Activated CD4-positive, alpha-beta T cell treated with anti-CD3 and anti-CD28 coated beads for 4 hours (primary cell): ENCODE data around the gene TMEM25.
A peak's percentile ranks its signal among the peaks of the same experiment; 100 is the strongest.
"Not testable (repeated sequence)": the region's sequence is repeated elsewhere in the genome, so short reads cannot be mapped to it uniquely, and the experiment has no call there.

Experiments used
- DNase-seq, 2 donors: peaks; one replicate each; pipeline ENCODE4 v3.0.0-alpha.2; 2020

Gene TMEM25

GRCh38 chr11:118532852-118533768 lies 2.1 kb downstream of the TMEM25 start:
- DNase-seq: no peak

GRCh38 chr11:118533769-118534729 lies 3.1 kb downstream of the TMEM25 start:
- no peak for DNase-seq

- DNase-seq: no peak
These were observed 4.3 kb downstream of the TMEM25 start for GRCh38 chr11:118535261-118535660.

GRCh38 chr11:118536726-118537125 lies 5.7 kb downstream of the TMEM25 start:
- no peak for DNase-seq

GRCh38 chr11:118537409-118537980 lies 6.5 kb downstream of the TMEM25 start:
- DNase-seq: no peak

GRCh38 chr11:118544010-118544646 lies 13.1 kb downstream of the TMEM25 start:
- DNase-seq: no peak

- DNase-seq: no peak
These were observed 13.6 kb downstream of the TMEM25 start for GRCh38 chr11:118544647-118545010.

GRCh38 chr11:118545533-118545932 lies 14.5 kb downstream of the TMEM25 start:
- no peak for DNase-seq

- no peak for DNase-seq
These were observed 16.1 kb downstream of the TMEM25 start for GRCh38 chr11:118547132-118547531.

- no peak for DNase-seq
These were observed 21.3 kb downstream of the TMEM25 start for GRCh38 chr11:118552341-118552740.

GRCh38 chr11:118560806-118561205 lies 29.8 kb downstream of the TMEM25 start:
- DNase-seq: no peak

- DNase-seq: no peak
These were observed 34.1 kb downstream of the TMEM25 start for GRCh38 chr11:118565051-118565450.

GRCh38 chr11:118569670-118570069 lies 38.7 kb downstream of the TMEM25 start:
- DNase-seq: no peak

GRCh38 chr11:118570787-118571186 lies 39.8 kb downstream of the TMEM25 start:
- DNase-seq: no peak

GRCh38 chr11:118571701-118572060 lies 40.7 kb downstream of the TMEM25 start:
- DNase-seq: not testable (repeated sequence)

- peak; percentile 71 to 79 for DNase-seq
These were observed 41.3 kb downstream of the TMEM25 start, which contains the start of gene ARCN1 for GRCh38 chr11:118572061-118572980. TSS of gene ARCN1 (plus strand) at chr11:118572409. CDS start at chr11:118572548, 139 bp downstream.

- DNase-seq: peak; percentile 15 to 26
These were observed 42.1 kb downstream of the TMEM25 start for GRCh38 chr11:118572981-118573550.

GRCh38 chr11:118574636-118575035 lies 43.6 kb downstream of the TMEM25 start:
- DNase-seq: no peak

- DNase-seq: not testable (repeated sequence)
These were observed 47.0 kb downstream of the TMEM25 start for GRCh38 chr11:118577995-118578394.

- DNase-seq: no peak
These were observed 50.1 kb downstream of the TMEM25 start for GRCh38 chr11:118581057-118581456.
